PC-3 (cell line): Measurements from ENCODE around the gene KCP. TPM values are rescaled to one million over a fixed set of nuclear protein-coding genes. Genes with fewer than 3 reads are reported as not detected.

ENCODE experiments used
- ATAC-seq: fragments of 200-7000 bp; cut with Tn5 transposase; 2 replicates; pipeline ENCODE4 v1.9.1; 2020; ENCODE audit warnings: mild to moderate bottlenecking, moderate library complexity
- BruUV-seq: library from RNA; stranded (reverse); fragments of 400-500 nt; replicated peaks from 2 replicates; lab custom pipeline; 2021; lab: Mats Ljungman, UMichigan
- CTCF ChIA-PET: fragments of 300-600 bp; sonication (Branson Sonifier 250); formaldehyde crosslinking; loops from one replicate; lab custom pipeline; 2022; ENCODE audit warnings: antibody characterized with exemption; lab: Charles Lee
- POLR2A ChIA-PET: fragments of 300-600 bp; sonication (Branson Sonifier 250); formaldehyde crosslinking; loops from one replicate; lab custom pipeline; 2022; ENCODE audit warnings: antibody characterized with exemption; ENCODE audit not compliant: unreplicated experiment; lab: Charles Lee
- DNase-seq: peaks from one replicate; pipeline ENCODE4 v3.0.0-alpha.2; 2015
- H2AFZ ChIP-seq: fragments of 300-600 bp; sonication (generic); 2 replicates; pipeline ENCODE4 v1.6.0; 2016; ENCODE audit warnings: antibody characterized with exemption, low read length
- H3F3A ChIP-seq: fragments of 300-600 bp; sonication (generic); one replicate; pipeline ENCODE4 v1.6.0; 2017; ENCODE audit warnings: antibody characterized with exemption, low read length, control low read depth, mild to moderate bottlenecking; ENCODE audit not compliant: unreplicated experiment
- H3K27ac ChIP-seq: fragments of 300-600 bp; sonication (generic); 2 replicates; pipeline ENCODE4 v1.5.1; 2016; ENCODE audit warnings: mild to moderate bottlenecking, low read length
- H3K27me3 ChIP-seq: fragments of 300-600 bp; sonication (generic); 2 replicates; pipeline ENCODE4 v1.6.1; 2016; ENCODE audit warnings: low read length, mixed read lengths
- H3K36me3 ChIP-seq: fragments of 300-600 bp; sonication (generic); 2 replicates; pipeline ENCODE4 v1.6.1; 2016; ENCODE audit warnings: low read depth, mixed run types, low read length, mixed read lengths
- H3K4me1 ChIP-seq: fragments of 300-600 bp; sonication (generic); 2 replicates; pipeline ENCODE4 v1.5.1; 2016; ENCODE audit warnings: low read length; ENCODE audit not compliant: insufficient read depth
- H3K4me2 ChIP-seq: fragments of 300-600 bp; sonication (generic); 2 replicates; pipeline ENCODE4 v1.6.0; 2016; ENCODE audit warnings: low read length
- H3K4me3 ChIP-seq: fragments of 300-600 bp; sonication (generic); 2 replicates; pipeline ENCODE4 v1.5.1; 2016; ENCODE audit warnings: mild to moderate bottlenecking, low read length, mixed read lengths
- H3K79me2 ChIP-seq: fragments of 300-600 bp; sonication (generic); 2 replicates; pipeline ENCODE4 v1.6.1; 2017; ENCODE audit warnings: low read length, mixed read lengths
- H3K9ac ChIP-seq: fragments of 300-600 bp; sonication (generic); 2 replicates; pipeline ENCODE4 v1.6.0; 2016; ENCODE audit warnings: mild to moderate bottlenecking, low read length
- H3K9me2 ChIP-seq: fragments of 300-600 bp; sonication (generic); replicated peaks from 2 replicates; pipeline ENCODE4 v1.6.1; 2016; ENCODE audit warnings: mixed run types, low read length, mixed read lengths
- H3K9me3 ChIP-seq: fragments of 300-600 bp; sonication (generic); 2 replicates; pipeline ENCODE4 v1.6.1; 2016; ENCODE audit warnings: low read length, mixed read lengths
- H4K20me1 ChIP-seq: fragments of 300-600 bp; sonication (generic); 2 replicates; pipeline ENCODE4 v1.6.1; 2016; ENCODE audit warnings: low read length, mixed read lengths
- EZH2 ChIP-seq: fragments of 300-600 bp; sonication (generic); IDR thresholded peaks from one replicate; pipeline ENCODE4 v1.6.1; 2017; ENCODE audit warnings: antibody characterized with exemption, mild to moderate bottlenecking, low read length; ENCODE audit not compliant: unreplicated experiment
- EZH2phosphoT487 ChIP-seq: fragments of 300-600 bp; sonication (generic); IDR thresholded peaks from 2 replicates; pipeline ENCODE4 v1.6.1; 2018; ENCODE audit warnings: mild to moderate bottlenecking, antibody characterized with exemption, low read length, borderline replicate concordance
- intact Hi-C: fragments of 100-400 bp; cut with micrococcal nuclease; formaldehyde crosslinking; loops from 2 replicates; pipeline ENCODE4 v1.9.0; 2023
- total RNA-seq: library from RNA; depleted of rRNA; stranded (reverse); fragments of >200 nt; gene quantifications from 2 replicates; pipeline ENCODE4 v1.2.3, GENCODE V29; 2014
- TF ChIP-seq, protein P1 (sequence below): fragments of 300-600 bp; sonication (generic); conservative IDR thresholded peaks from 2 replicates; pipeline ENCODE4 v1.5.1; 2017; ENCODE audit warnings: antibody characterized with exemption, low read depth, mild to moderate bottlenecking, low read length

KCP gene
- total RNA-seq, 1 experiment from 2014 or later = 3.2 TPM

- Histone ChIP-seq H3K27me3 (no peaks in the 10 kb centered on the region), H3K9me2 (no peaks in the 10 kb centered on the region), H3F3A (no peaks in the 10 kb centered on the region), H3K36me3 (peaks cover 26% of the 10 kb centered on the region), H3K9me3 (no peaks in the 10 kb centered on the region), H3K9ac (no peak overlapping the region), H3K79me2 (no peaks in the 10 kb centered on the region), H3K4me3 (no peak overlapping the region), H3K4me2 (no peak overlapping the region), H4K20me1 (no peaks in the 10 kb centered on the region), H3K27ac (no peak overlapping the region), H2AFZ (no peak overlapping the region), H3K4me1 (no peaks in the 10 kb centered on the region)
- intact Hi-C loops = no loop called here
- TF ChIP-seq EZH2phosphoT487 (no peak), EZH2 (no peak)
- TF ChIP-seq, protein P1, sequence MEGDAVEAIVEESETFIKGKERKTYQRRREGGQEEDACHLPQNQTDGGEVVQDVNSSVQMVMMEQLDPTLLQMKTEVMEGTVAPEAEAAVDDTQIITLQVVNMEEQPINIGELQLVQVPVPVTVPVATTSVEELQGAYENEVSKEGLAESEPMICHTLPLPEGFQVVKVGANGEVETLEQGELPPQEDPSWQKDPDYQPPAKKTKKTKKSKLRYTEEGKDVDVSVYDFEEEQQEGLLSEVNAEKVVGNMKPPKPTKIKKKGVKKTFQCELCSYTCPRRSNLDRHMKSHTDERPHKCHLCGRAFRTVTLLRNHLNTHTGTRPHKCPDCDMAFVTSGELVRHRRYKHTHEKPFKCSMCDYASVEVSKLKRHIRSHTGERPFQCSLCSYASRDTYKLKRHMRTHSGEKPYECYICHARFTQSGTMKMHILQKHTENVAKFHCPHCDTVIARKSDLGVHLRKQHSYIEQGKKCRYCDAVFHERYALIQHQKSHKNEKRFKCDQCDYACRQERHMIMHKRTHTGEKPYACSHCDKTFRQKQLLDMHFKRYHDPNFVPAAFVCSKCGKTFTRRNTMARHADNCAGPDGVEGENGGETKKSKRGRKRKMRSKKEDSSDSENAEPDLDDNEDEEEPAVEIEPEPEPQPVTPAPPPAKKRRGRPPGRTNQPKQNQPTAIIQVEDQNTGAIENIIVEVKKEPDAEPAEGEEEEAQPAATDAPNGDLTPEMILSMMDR = no peak
- ATAC-seq (no peak), DNase-seq (no peak)
- no TSS peak for BruUV-seq
- CTCF ChIA-PET = interaction anchor here (1.0 kb wide), 1 partner anchor 46 kb away, joined by 3 read pairs; no protein-coding TSS in a partner anchor
- POLR2A ChIA-PET = no interaction called here
Measured at GRCh38 chr7:128840326-128841170, 70.0 kb downstream of the KCP start.

DNA sequence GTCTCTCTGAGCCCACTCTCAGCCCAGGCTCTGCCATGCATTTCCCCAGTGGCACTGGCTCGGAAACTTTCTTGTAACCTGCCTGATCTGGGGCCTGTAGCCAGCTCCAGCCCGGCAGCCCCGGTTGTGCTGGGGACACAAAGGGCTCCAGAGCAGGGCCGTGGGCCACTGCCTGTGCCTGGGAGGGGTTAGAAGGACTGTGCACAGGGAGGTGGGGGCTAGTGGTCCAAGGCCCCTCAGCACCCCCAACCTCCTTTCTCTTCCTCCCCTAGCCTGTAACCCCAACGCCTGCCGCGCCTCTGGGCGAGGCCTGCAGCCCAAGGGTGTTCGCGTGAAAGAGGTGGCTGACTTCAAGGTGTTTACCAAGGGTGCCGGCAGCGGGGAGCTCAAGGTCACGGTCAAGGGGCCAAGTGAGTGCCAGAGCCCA is 70.7 kb downstream of the KCP start:
- Histone ChIP-seq H3K27me3 (no peaks in the 10 kb centered on the region), H2AFZ (no peak overlapping the region), H3K9ac (no peak overlapping the region), H3K4me2 (no peak overlapping the region), H4K20me1 (no peaks in the 10 kb centered on the region; the same call in 1 of the 2 replicates), H3K79me2 (peaks cover 3% of the 10 kb centered on the region; the same call in 1 of the 2 replicates), H3K4me1 (no peaks in the 10 kb centered on the region), H3K9me2 (no peaks in the 10 kb centered on the region), H3K9me3 (no peaks in the 10 kb centered on the region), H3K27ac (no peak overlapping the region), H3K4me3 (no peak overlapping the region), H3K36me3 (peaks cover 30% of the 10 kb centered on the region), H3F3A (no peaks in the 10 kb centered on the region)
- ChIA-PET CTCF (no interaction called here), POLR2A (no interaction called here)
- no peak for TF ChIP-seq EZH2phosphoT487
- TF ChIP-seq, protein P1 = no peak
- TF ChIP-seq EZH2 = no peak
- no peak for DNase-seq
- BruUV-seq = no TSS peak
- intact Hi-C loops = no loop called here
- no peak for ATAC-seq
